Measurements from ENCODE around the gene TGM2. TPM values are rescaled to one million over a fixed set of nuclear protein-coding genes. Genes with fewer than 3 reads are reported as not detected.

Gene TGM2
- total RNA-seq, 4 donors from 2014 or later: 31.4 to 216 (median 145) TPM

GRCh38 chr20:38156888-38157634 lies 8.0 kb downstream of the TGM2 start:
- Histone ChIP-seq H3K4me1 (peaks cover 0 to 36% (median 8%) of the 10 kb centered on the region in 4 donors), H3K9me3 (no peaks in the 10 kb centered on the region), H3K36me3 (peaks cover 0 to 37% (median 0%) of the 10 kb centered on the region in 3 donors), H3K27me3 (no peaks in the 10 kb centered on the region), H3K4me3 (no peak overlapping the region), H3K27ac (peak overlapping the region in 3 of 4 donors; percentile 10 to 65 (median 62))
- DNase-seq: no peak
- TF ChIP-seq POLR2A (IDR thresholded peaks at IDR 0.05): no peak
- TF ChIP-seq CTCF (IDR thresholded peaks at IDR 0.05): no peak

- TF ChIP-seq POLR2A (IDR thresholded peaks at IDR 0.05): no peak
- no peak for TF ChIP-seq CTCF (IDR thresholded peaks at IDR 0.05)
- DNase-seq: no peak
- Histone ChIP-seq H3K27ac (peak overlapping the region in 1 of 4 donors; percentile 65), H3K4me1 (peaks cover 2 to 43% (median 11%) of the 10 kb centered on the region in 4 donors), H3K9me3 (no peaks in the 10 kb centered on the region), H3K27me3 (no peaks in the 10 kb centered on the region), H3K36me3 (peaks cover 0 to 37% (median 0%) of the 10 kb centered on the region in 3 donors), H3K4me3 (no peak overlapping the region)
These were observed 8.8 kb downstream of the TGM2 start for GRCh38 chr20:38156280-38156679.

GRCh38 chr20:38155811-38156210 lies 9.3 kb downstream of the TGM2 start:
- Histone ChIP-seq H3K9me3 (no peaks in the 10 kb centered on the region), H3K4me3 (no peak overlapping the region), H3K36me3 (peaks cover 0 to 34% (median 0%) of the 10 kb centered on the region in 3 donors), H3K27ac (peak overlapping the region in 1 of 4 donors; percentile 65), H3K4me1 (peaks cover 3 to 47% (median 12%) of the 10 kb centered on the region in 4 donors), H3K27me3 (no peaks in the 10 kb centered on the region)
- no peak for DNase-seq
- TF ChIP-seq POLR2A (IDR thresholded peaks at IDR 0.05) (no peak), CTCF (IDR thresholded peaks at IDR 0.05) (no peak)

- peaks cover 0 to 28% (median 0%) of the 10 kb centered on the region in 3 donors for H3K36me3 ChIP-seq
These were observed 11.7 kb downstream of the TGM2 start for GRCh38 chr20:38153401-38153800.

GRCh38 chr20:38152621-38153221 lies 12.3 kb downstream of the TGM2 start:
- peaks cover 3 to 41% (median 12%) of the 10 kb centered on the region in 4 donors for H3K4me1 ChIP-seq
- TF ChIP-seq POLR2A (IDR thresholded peaks at IDR 0.05) (no peak), CTCF (IDR thresholded peaks at IDR 0.05) (no peak)
- H3K9me3 ChIP-seq: no peaks in the 10 kb centered on the region
- H3K36me3 ChIP-seq: peaks cover 0 to 34% (median 0%) of the 10 kb centered on the region in 3 donors
- H3K27me3 ChIP-seq: no peaks in the 10 kb centered on the region
- H3K4me3 ChIP-seq: peak overlapping the region in 3 of 4 donors; percentile 9 to 35 (median 9)
- H3K27ac ChIP-seq: peak overlapping the region; percentile 57 to 95 (median 74)
- DNase-seq: peak; percentile 66 to 91 (median 81)

More at GRCh38 chr20:38153401-38153800, 11.7 kb downstream of the TGM2 start:
- Histone ChIP-seq H3K27ac (peak overlapping the region; percentile 57 to 95 (median 74)), H3K27me3 (no peaks in the 10 kb centered on the region), H3K4me1 (peaks cover 3 to 48% (median 12%) of the 10 kb centered on the region in 4 donors), H3K4me3 (no peak overlapping the region), H3K9me3 (no peaks in the 10 kb centered on the region)
- TF ChIP-seq CTCF (IDR thresholded peaks at IDR 0.05) (no peak), POLR2A (IDR thresholded peaks at IDR 0.05) (no peak)
- no peak for DNase-seq
